NCI-H2227 treated with DMSO at 0.1 percent for 48 hours (cell line): ENCODE data around the gene ACTA2.

Source experiments
- DNase-seq: peaks from one replicate; lab custom pipeline; 2025; lab: John Stamatoyannopoulos, UW

ACTA2 gene

DNA sequence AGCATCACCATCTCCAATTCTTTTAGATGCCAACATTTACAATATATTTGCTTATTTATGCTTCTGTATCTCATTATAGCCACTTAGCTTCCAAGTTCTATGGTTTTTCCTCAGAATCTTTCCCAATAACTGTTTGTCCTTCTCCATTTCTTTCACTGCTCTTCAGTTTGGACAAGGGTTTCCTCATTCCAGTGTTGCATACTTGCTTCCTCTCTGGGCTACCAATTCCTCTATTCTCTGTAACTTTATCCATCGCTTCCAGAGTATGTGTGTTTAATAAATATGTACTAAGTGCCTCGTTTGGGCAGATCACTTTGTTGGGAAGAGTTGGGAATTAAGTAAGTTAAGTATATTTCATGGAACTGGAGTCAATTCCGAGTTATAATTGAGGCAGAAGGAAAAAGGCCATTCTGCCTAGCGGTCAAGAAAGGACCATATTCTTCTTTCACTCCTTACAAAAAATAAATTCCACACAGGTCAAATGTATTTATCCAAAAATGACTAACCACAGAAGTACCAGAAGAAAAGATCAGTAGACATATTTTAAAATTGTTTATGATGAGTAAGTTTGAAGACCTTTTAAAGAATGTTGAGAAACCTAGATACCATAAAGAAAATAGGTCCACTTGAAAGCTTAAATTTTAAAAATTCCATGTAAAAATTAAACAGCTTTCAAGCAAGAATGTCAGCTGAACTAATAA, 61.7 kb downstream of the ACTA2 start:
- DNase-seq: no peak

DNA sequence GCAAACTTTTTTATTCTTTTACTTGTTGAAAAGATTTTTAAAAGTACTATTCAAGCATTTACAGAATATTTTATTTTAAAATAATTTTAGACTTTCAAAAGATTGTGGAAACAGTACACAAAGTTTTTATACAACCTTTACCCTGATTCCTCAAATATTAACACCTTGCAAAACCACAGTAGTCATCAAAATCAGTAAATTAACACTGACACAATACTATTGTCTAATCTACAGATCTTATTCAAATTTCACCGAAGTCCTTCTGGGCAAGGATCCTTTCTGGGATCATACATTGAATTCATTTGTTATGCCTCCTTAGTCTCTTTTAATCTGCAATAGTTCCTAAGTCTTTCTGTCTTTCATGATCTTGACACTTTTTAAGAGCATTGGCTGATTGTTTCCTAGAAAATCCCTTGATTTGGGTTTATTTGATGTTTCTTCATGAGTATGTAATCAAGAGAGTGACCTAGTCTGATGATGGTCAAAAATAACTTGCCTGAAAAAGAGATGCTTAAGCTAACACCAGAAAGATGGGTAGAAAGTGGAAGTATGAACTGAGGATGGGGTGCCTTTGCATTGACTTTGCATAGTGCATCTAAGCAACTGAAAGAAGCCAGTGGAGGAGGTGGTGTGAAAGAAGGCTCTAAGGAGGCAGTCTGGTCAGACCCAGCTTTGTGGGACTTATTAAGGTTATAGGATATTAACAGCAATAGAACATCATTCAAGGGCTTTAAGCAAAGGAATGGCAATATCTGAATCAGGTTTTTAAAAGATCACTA, 62.8 kb downstream of the ACTA2 start:
- DNase-seq: no peak

DNA sequence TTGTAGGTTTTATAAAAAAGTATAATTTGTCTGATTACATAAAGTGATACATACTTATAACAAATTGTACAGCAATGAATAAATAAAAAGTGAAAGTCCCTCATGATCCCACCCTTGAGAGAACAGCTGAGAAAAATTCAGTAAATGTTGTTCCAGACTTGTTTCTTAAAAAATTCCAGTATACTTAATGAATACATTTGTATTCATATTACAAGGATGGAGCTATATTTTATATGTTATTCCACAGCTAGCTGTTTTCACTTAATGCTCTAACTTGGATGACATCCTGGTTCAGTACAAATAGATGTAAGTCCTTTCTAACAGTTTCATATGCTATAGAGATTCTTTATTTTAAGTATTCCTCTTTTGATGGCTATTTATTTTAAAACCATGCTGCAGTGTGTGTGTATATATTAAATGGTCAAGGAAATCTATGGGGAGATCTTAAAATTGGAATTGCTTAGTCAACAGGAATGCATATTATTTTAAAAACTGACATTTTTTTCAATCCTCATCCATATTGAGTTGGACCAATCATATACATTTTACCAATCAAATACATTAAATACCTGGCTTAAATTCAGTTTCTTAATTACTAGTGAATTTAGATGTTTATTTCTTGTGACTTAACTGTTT, 63.6 kb downstream of the ACTA2 start:
- no peak for DNase-seq

DNA sequence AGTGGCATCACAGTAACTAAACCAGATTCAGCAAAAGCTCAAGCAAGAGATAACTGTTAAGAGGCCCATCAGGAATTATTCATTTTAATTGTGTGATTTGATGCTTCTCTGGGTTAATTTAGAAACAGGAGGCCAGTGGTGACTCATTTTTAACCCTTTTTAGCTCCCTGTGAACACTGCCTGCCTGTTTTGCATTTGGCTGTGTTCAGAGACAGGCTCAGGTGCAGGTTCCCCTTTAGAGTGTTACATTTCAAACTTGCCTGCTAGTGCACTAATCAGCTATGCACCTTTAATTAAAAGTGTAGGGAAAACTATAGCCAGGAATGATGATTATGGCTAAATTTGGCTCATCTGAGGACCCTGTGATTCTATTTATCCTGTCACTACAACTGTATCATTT, 66.0 kb downstream of the ACTA2 start:
- DNase-seq: no peak
